H1 (cell line): Measurements from ENCODE around the gene LRP5. TPM values are rescaled to one million over a fixed set of nuclear protein-coding genes. Genes with fewer than 3 reads are reported as not detected.

Experiments
- CTCF ChIA-PET: fragments of 300-600 bp; sonication (Branson Sonifier 250); formaldehyde crosslinking; loops from one replicate; lab custom pipeline; 2021; ENCODE audit not compliant: partially characterized antibody; lab: Charles Lee
- POLR2A ChIA-PET: fragments of 300-600 bp; sonication (Branson Sonifier 250); formaldehyde crosslinking; loops from one replicate; lab custom pipeline; 2021; ENCODE audit warnings: inconsistent platforms; ENCODE audit not compliant: partially characterized antibody; lab: Charles Lee
- DNase-seq, 2 experiments: peaks; one replicate each; pipeline versions ENCODE4 v3.0.0 to v3.0.0-alpha.2; 2010 to 2022; ENCODE audit warnings: low spot score in 2 of 2, low read depth in 1 of 2, mixed read lengths in 1 of 2
- FAIRE-seq: peaks from 2 replicates; lab custom pipeline; 2011; peaks lifted over from hg19 to GRCh38; lab: Jason Lieb, UNC
- H2AFZ ChIP-seq: 2 replicates; pipeline ENCODE4 v1.8.1; 2012; ENCODE audit warnings: low read length, inconsistent platforms
- H2AK5ac ChIP-seq: 2 replicates; pipeline ENCODE4 v1.6.1; 2013; ENCODE audit warnings: low read depth, low read length
- H2BK120ac ChIP-seq: replicated peaks from 2 replicates; pipeline ENCODE3; 2013; ENCODE audit warnings: low read depth, low read length, inconsistent platforms
- H2BK12ac ChIP-seq: 2 replicates; pipeline ENCODE4 v1.6.1; 2013; ENCODE audit warnings: low read depth, low read length
- H2BK15ac ChIP-seq: 2 replicates; pipeline ENCODE4 v1.6.1; 2013; ENCODE audit warnings: low read length
- H2BK20ac ChIP-seq: 2 replicates; pipeline ENCODE4 v1.6.1; 2013; ENCODE audit warnings: low read length
- H2BK5ac ChIP-seq: 2 replicates; pipeline ENCODE4 v1.6.1; 2013; ENCODE audit warnings: low read depth, low read length
- H3K14ac ChIP-seq: 2 replicates; pipeline ENCODE4 v1.6.1; 2013; ENCODE audit warnings: inconsistent platforms; ENCODE audit not compliant: insufficient read length
- H3K18ac ChIP-seq: 2 replicates; pipeline ENCODE4 v1.6.1; 2013; ENCODE audit warnings: low read length; ENCODE audit errors: extremely low read depth
- H3K23ac ChIP-seq: 2 replicates; pipeline ENCODE4 v1.6.1; 2013; ENCODE audit warnings: inconsistent platforms; ENCODE audit not compliant: insufficient read length
- H3K23me2 ChIP-seq: 2 replicates; pipeline ENCODE4 v1.6.1; 2013; ENCODE audit warnings: low read depth, low read length
- H3K27ac ChIP-seq: 2 replicates; pipeline ENCODE4 v1.6.1; 2011; ENCODE audit warnings: low read depth, low read length, inconsistent platforms
- H3K27me3 ChIP-seq, 4 experiments: replicated peaks in 1 of 4; 1 replicate in 1 of 4; 2 replicates in 3 of 4; pipeline versions ENCODE4 v1.6.1 to v1.8.1; 2011 to 2013; ENCODE audit warnings: low read length in 3 of 4, mild to moderate bottlenecking in 3 of 4, inconsistent platforms in 2 of 4, mixed read lengths in 2 of 4, moderate library complexity in 1 of 4; ENCODE audit not compliant: control insufficient read depth in 3 of 4, insufficient read depth in 3 of 4; ENCODE audit errors: extremely low read depth in 1 of 4
- H3K36me3 ChIP-seq, 4 experiments: 2 replicates each; pipeline versions ENCODE4 v1.6.1 to v1.8.1; 2011 to 2013; ENCODE audit warnings: mild to moderate bottlenecking in 4 of 4, low read length in 3 of 4, moderate library complexity in 2 of 4, control low read depth in 1 of 4, inconsistent platforms in 1 of 4; ENCODE audit not compliant: insufficient read depth in 4 of 4, control insufficient read depth in 2 of 4
- H3K4ac ChIP-seq: replicated peaks from 2 replicates; pipeline ENCODE3; 2013; ENCODE audit warnings: low read length, low read depth, mixed read lengths, inconsistent platforms; ENCODE audit not compliant: insufficient read length
- H3K4me1 ChIP-seq, 4 experiments: replicated peaks in 1 of 4; 1 replicate in 1 of 4; 2 replicates in 3 of 4; pipeline versions ENCODE4 v1.6.1 to v1.8.1; 2011 to 2013; ENCODE audit warnings: low read length in 3 of 4, inconsistent platforms in 2 of 4, mixed read lengths in 1 of 4; ENCODE audit not compliant: insufficient read depth in 4 of 4, control insufficient read depth in 3 of 4
- H3K4me2 ChIP-seq, 2 experiments: 2 replicates each; pipeline versions ENCODE4 v1.6.1 to v1.8.1; 2011 to 2013; ENCODE audit warnings: low read depth in 2 of 2, low read length in 2 of 2, control low read depth in 1 of 2, inconsistent platforms in 1 of 2, mild to moderate bottlenecking in 1 of 2; ENCODE audit not compliant: insufficient read depth in 1 of 2
- H3K4me3 ChIP-seq, 4 experiments: fragments of 200-600, 300-600 bp in 1 of 4; sonication (generic), shearing (Covaris generic), sonication (Bioruptor Twin) in 1 of 4; 2 replicates each; pipeline versions ENCODE4 v1.5.1 to v1.8.1; 2011 to 2016; ENCODE audit warnings: low read length in 4 of 4, low read depth in 3 of 4, control low read depth in 2 of 4, inconsistent platforms in 2 of 4, mild to moderate bottlenecking in 2 of 4, mixed read lengths in 1 of 4, moderate library complexity in 1 of 4; ENCODE audit not compliant: insufficient read depth in 2 of 4; ENCODE audit errors: extremely low read depth in 1 of 4
- H3K56ac ChIP-seq: replicated peaks from 2 replicates; pipeline ENCODE3; 2013; ENCODE audit warnings: low read depth, mild to moderate bottlenecking, mixed read lengths, low read length, inconsistent platforms; ENCODE audit not compliant: insufficient read length
- H3K79me1 ChIP-seq: 2 replicates; pipeline ENCODE4 v1.6.1; 2013; ENCODE audit warnings: low read depth, low read length, control low read depth
- H3K79me2 ChIP-seq, 2 experiments: 2 replicates each; pipeline versions ENCODE4 v1.6.1 to v1.8.1; 2012 to 2013; ENCODE audit warnings: low read length in 2 of 2, mild to moderate bottlenecking in 2 of 2, inconsistent platforms in 1 of 2; ENCODE audit not compliant: insufficient read depth in 2 of 2, control insufficient read depth in 1 of 2
- H3K9ac ChIP-seq, 4 experiments: replicated peaks in 1 of 4; 1 replicate in 1 of 4; 2 replicates in 3 of 4; pipeline versions ENCODE4 v1.6.1 to v1.8.1; 2011 to 2013; ENCODE audit warnings: low read depth in 3 of 4, low read length in 3 of 4, control low read depth in 2 of 4, mild to moderate bottlenecking in 2 of 4, moderate library complexity in 2 of 4, inconsistent platforms in 1 of 4; ENCODE audit errors: extremely low read depth in 1 of 4
- H3K9me3 ChIP-seq, 2 experiments: 2 replicates each; pipeline versions ENCODE4 v1.6.1 to v1.8.1; 2012 to 2013; ENCODE audit warnings: mild to moderate bottlenecking in 2 of 2, moderate library complexity in 2 of 2, control low read depth in 1 of 2, inconsistent platforms in 1 of 2, low read depth in 1 of 2, low read length in 1 of 2, mixed read lengths in 1 of 2; ENCODE audit not compliant: insufficient read depth in 2 of 2
- H4K20me1 ChIP-seq, 2 experiments: replicated peaks in 1 of 2; 2 replicates each; pipeline versions ENCODE3 to v1.8.1; 2011 to 2013; ENCODE audit warnings: inconsistent platforms in 2 of 2, low read length in 2 of 2, mild to moderate bottlenecking in 1 of 2; ENCODE audit not compliant: insufficient read depth in 2 of 2, control insufficient read depth in 1 of 2
- H4K5ac ChIP-seq: 2 replicates; pipeline ENCODE4 v1.6.1; 2013; ENCODE audit warnings: low read length, low read depth, mixed read lengths, inconsistent platforms; ENCODE audit not compliant: insufficient read length
- H4K8ac ChIP-seq: 2 replicates; pipeline ENCODE4 v1.8.0; 2013; ENCODE audit warnings: mild to moderate bottlenecking, moderate library complexity, low read length, inconsistent platforms; ENCODE audit not compliant: insufficient read depth; ENCODE audit errors: extremely low read depth
- H4K91ac ChIP-seq: replicated peaks from 2 replicates; pipeline ENCODE3; 2013; ENCODE audit warnings: low read length, mixed read lengths, inconsistent platforms; ENCODE audit not compliant: insufficient read length
- BACH1 ChIP-seq: IDR thresholded peaks from 2 replicates; pipeline ENCODE4 v1.6.1; 2012; ENCODE audit warnings: low read length, improper control_type of control experiment
- CTCF ChIP-seq, 3 experiments: IDR thresholded peaks; 1 replicate in 2 of 3; 2 replicates in 1 of 3; pipeline versions ENCODE4 v1.5.1 to v1.6.1; 2011; ENCODE audit warnings: low read length in 3 of 3, mild to moderate bottlenecking in 3 of 3, inconsistent platforms in 2 of 3, low read depth in 1 of 3, moderate library complexity in 1 of 3; ENCODE audit not compliant: insufficient read depth in 1 of 3; ENCODE audit errors: control extremely low read depth in 1 of 3
- E2F6 ChIP-seq: IDR thresholded peaks from 2 replicates; pipeline ENCODE4 v1.6.1; 2012; ENCODE audit warnings: inconsistent platforms
- POLR2A ChIP-seq, 2 experiments: IDR thresholded peaks; 1 replicate in 1 of 2; 2 replicates in 1 of 2; pipeline ENCODE4 v1.6.1; 2011; ENCODE audit warnings: low read depth in 2 of 2, low read length in 2 of 2, mild to moderate bottlenecking in 2 of 2; ENCODE audit errors: control extremely low read depth in 1 of 2
- RBBP5 ChIP-seq: IDR thresholded peaks from 2 replicates; pipeline ENCODE4 v1.7.1; 2012; ENCODE audit warnings: low read depth, mild to moderate bottlenecking, inconsistent platforms, low read length, moderate library complexity, borderline replicate concordance
- RFX5 ChIP-seq: IDR thresholded peaks from 2 replicates; pipeline ENCODE4 v1.6.1; 2011; ENCODE audit warnings: low read depth, low read length, improper control_type of control experiment, borderline replicate concordance
- SIX5 ChIP-seq: IDR thresholded peaks from 2 replicates; pipeline ENCODE4 v1.6.1; 2011; ENCODE audit warnings: mild to moderate bottlenecking, low read depth, low read length
- SP2 ChIP-seq: IDR thresholded peaks from 2 replicates; pipeline ENCODE4 v1.6.1; 2012; ENCODE audit warnings: mild to moderate bottlenecking, low read length, inconsistent platforms
- SP4 ChIP-seq: IDR thresholded peaks from 2 replicates; pipeline ENCODE4 v1.6.1; 2012; ENCODE audit warnings: low read length, inconsistent platforms
- WGBS, 2 experiments: shearing (Covaris generic) in 1 of 2; methylation state at CpG; one replicate each; pipeline versions ENCODE4 v1.1.6 to v1.1.7; 2013 to 2015; ENCODE audit warnings: low lambda C conversion rate in 2 of 2, mixed read lengths in 2 of 2, inconsistent platforms in 1 of 2, low coverage in 1 of 2, missing lambda C conversion rate in 1 of 2; ENCODE audit not compliant: insufficient replicate concordance in 2 of 2, insufficient coverage in 1 of 2, insufficient read length in 1 of 2; ENCODE audit errors: extremely low coverage in 1 of 2, missing lambda C conversion rate in 1 of 2; 5-methylcytosine and 5-hydroxymethylcytosine counted together
- polyA plus RNA-seq, 7 experiments: library from polyadenylated mRNA; depleted of rRNA in 3 of 7; stranded (reverse) in 5 of 7; unstranded in 2 of 7; fragments of >200 nt in 5 of 7; fragments of 200-250 nt in 2 of 7; gene quantifications; 1 replicate in 5 of 7; 2 replicates in 1 of 7; 4 replicates in 1 of 7; pipeline versions ENCODE4 v1.2.1 to v1.2.3, GENCODE V29; 2011 to 2013; ENCODE audit warnings: missing spikeins in 2 of 7, mixed read lengths in 2 of 7
- total RNA-seq: library from RNA; stranded (reverse); fragmentation: NEBNext Ultra II Directional; extraction: Animal tissue kit (Norgen Biotek cat#: 25700); gene quantifications from 2 replicates; pipeline ENCODE4 v1.2.1, GENCODE V29; 2021

The LRP5 gene
- total and polyA plus RNA-seq, 2 of the 8 experiments (the other 6 are each of a cell fraction or from before 2014, with no cell fraction given), result 19.0 to 38.9 TPM

- Histone ChIP-seq H2BK120ac (no peak overlapping the region), H2BK15ac (no peak overlapping the region), H2AK5ac (no peak overlapping the region), H3K18ac (no peak overlapping the region), H3K14ac (no peak overlapping the region), H3K4ac (no peak overlapping the region), H3K56ac (no peak overlapping the region), H4K5ac (no peak overlapping the region), H3K23ac (no peak overlapping the region), H3K4me2 (no peak overlapping the region), H4K8ac (no peak overlapping the region), H2AFZ (no peak overlapping the region), H3K79me1 (no peaks in the 10 kb centered on the region), H2BK5ac (no peak overlapping the region), H3K36me3 (peaks cover 2 to 18% (median 12%) of the 10 kb centered on the region in 4 experiments; a peak in 7 of 8 replicates), H4K20me1 (peaks cover 0 to 3% of the 10 kb centered on the region in 2 experiments), H3K9ac (no peak overlapping the region), H3K27me3 (no peaks in the 10 kb centered on the region), H2BK12ac (no peak overlapping the region), H3K79me2 (no peaks in the 10 kb centered on the region), H3K4me1 (no peaks in the 10 kb centered on the region), H4K91ac (no peak overlapping the region), H3K4me3 (no peak overlapping the region), H2BK20ac (no peak overlapping the region), H3K23me2 (no peaks in the 10 kb centered on the region), H3K27ac (no peak overlapping the region), H3K9me3 (no peaks in the 10 kb centered on the region)
- FAIRE-seq, result no peak
- 90% methylated on average over 34 of the region's 34 CpGs; no CpG with 5 or more reads in 1 of the 2 experiments for WGBS, 2 experiments
- no peak for DNase-seq
- ChIA-PET CTCF (interaction anchor here (0.6 to 2.0 kb wide), 9 partner anchors 10 to 968 kb away, joined by 3 to 8 read pairs (median 4); no protein-coding TSS in a partner anchor), POLR2A (interaction anchor here (0.6 kb wide), 2 partner anchors 10 to 39 kb away, joined by 3 read pairs; no protein-coding TSS in a partner anchor)
- TF ChIP-seq POLR2A (IDR thresholded peaks at IDR 0.05; ENCODE audit: control extremely low read depth in 1 of 2, low read depth in 2 of 2, low read length in 2 of 2), result no peak
- no peak for TF ChIP-seq SIX5
- no peak for TF ChIP-seq SP4
- TF ChIP-seq SP2, result no peak
- TF ChIP-seq RBBP5, result no peak
- no peak for TF ChIP-seq E2F6
- no peak for TF ChIP-seq BACH1
- TF ChIP-seq RFX5, result no peak
- TF ChIP-seq CTCF (IDR thresholded peaks at IDR 0.05; ENCODE audit: control extremely low read depth in 1 of 3, insufficient read depth in 1 of 3, low read depth in 1 of 3, low read length in 3 of 3), result no peak
Measured at GRCh38 chr11:68406324-68407313, 94.2 kb downstream of the LRP5 start.
